Endodermal cell (in vitro differentiated cells): ENCODE measurements around the gene EIF3A. TPM values are rescaled to one million over a fixed set of nuclear protein-coding genes. Genes with fewer than 3 reads are reported as not detected.

Source experiments
- DNase-seq: peaks from one replicate; pipeline ENCODE4 v3.0.0-alpha.2; 2017
- H3K27ac ChIP-seq: 2 replicates; pipeline ENCODE4 v1.5.1; 2013; ENCODE audit warnings: mild to moderate bottlenecking, low read depth, low read length, moderate library complexity
- H3K27me3 ChIP-seq: 2 replicates; pipeline ENCODE4 v1.6.1; 2013; ENCODE audit warnings: mild to moderate bottlenecking, low read length, moderate library complexity; ENCODE audit not compliant: insufficient read depth, control insufficient read depth, poor library complexity, severe bottlenecking
- H3K36me3 ChIP-seq: 2 replicates; pipeline ENCODE4 v1.7.0; 2013; ENCODE audit warnings: mild to moderate bottlenecking, low read length, moderate library complexity; ENCODE audit not compliant: control insufficient read depth, insufficient read depth
- H3K4me1 ChIP-seq: one replicate; pipeline ENCODE4 v1.7.0; 2013; ENCODE audit warnings: low read length; ENCODE audit not compliant: control insufficient read depth, insufficient read depth
- H3K4me3 ChIP-seq: 2 replicates; pipeline ENCODE4 v1.5.1; 2013; ENCODE audit warnings: mild to moderate bottlenecking, low read length, moderate library complexity
- H3K9ac ChIP-seq: 2 replicates; pipeline ENCODE4 v1.6.1; 2013; ENCODE audit warnings: mild to moderate bottlenecking, low read length, moderate library complexity; ENCODE audit not compliant: poor library complexity, severe bottlenecking; ENCODE audit errors: extremely low read depth
- H3K9me3 ChIP-seq: 2 replicates; pipeline ENCODE4 v1.6.1; 2013; ENCODE audit warnings: mild to moderate bottlenecking, low read length, moderate library complexity; ENCODE audit not compliant: control insufficient read depth
- H3K27ac Mint-ChIP-seq: 2 replicates; pipeline ENCODE4 v1.8.0; 2020; ENCODE audit warnings: mixed read lengths
- H3K27me3 Mint-ChIP-seq: 2 replicates; pipeline ENCODE4 v1.8.0; 2021; ENCODE audit warnings: mild to moderate bottlenecking, mixed read lengths; ENCODE audit not compliant: insufficient read depth
- H3K36me3 Mint-ChIP-seq: 2 replicates; pipeline ENCODE4 v1.8.0; 2020; ENCODE audit warnings: low read depth, mixed read lengths
- H3K4me1 Mint-ChIP-seq: 2 replicates; pipeline ENCODE4 v1.8.0; 2020; ENCODE audit warnings: mixed read lengths
- H3K4me3 Mint-ChIP-seq: 2 replicates; pipeline ENCODE4 v1.8.0; 2020; ENCODE audit warnings: mild to moderate bottlenecking, moderate library complexity, mixed read lengths
- H3K9me3 Mint-ChIP-seq: 2 replicates; pipeline ENCODE4 v1.8.0; 2020; ENCODE audit warnings: mild to moderate bottlenecking, mixed read lengths
- WGBS, 2 experiments: methylation state at CpG; one replicate each; pipeline versions ENCODE4 v1.1.5 to v1.1.7; 2013; ENCODE audit warnings: missing lambda C conversion rate in 2 of 2, mixed read lengths in 1 of 2; ENCODE audit not compliant: insufficient coverage in 1 of 2, insufficient read length in 1 of 2; 5-methylcytosine and 5-hydroxymethylcytosine counted together
- total RNA-seq, 2 donors: library from RNA; stranded (reverse); fragmentation: NEBNext Ultra II Directional in 1 of 2; extraction: Animal tissue kit (Norgen Biotek cat#: 25700) in 1 of 2; gene quantifications; 2 replicates in 1 of 2; 3 replicates in 1 of 2; pipeline ENCODE4 v1.2.1, GENCODE V29; 2021
- TF ChIP-seq, protein P1 (sequence below): fragments of 200-600 bp; sonication (generic); conservative IDR thresholded peaks from 2 replicates; pipeline ENCODE4 v1.5.0; 2021; ENCODE audit warnings: antibody characterized with exemption, mild to moderate bottlenecking

The EIF3A gene
- total RNA-seq, 2 donors from 2014 or later, result 134 to 144 TPM

DNA sequence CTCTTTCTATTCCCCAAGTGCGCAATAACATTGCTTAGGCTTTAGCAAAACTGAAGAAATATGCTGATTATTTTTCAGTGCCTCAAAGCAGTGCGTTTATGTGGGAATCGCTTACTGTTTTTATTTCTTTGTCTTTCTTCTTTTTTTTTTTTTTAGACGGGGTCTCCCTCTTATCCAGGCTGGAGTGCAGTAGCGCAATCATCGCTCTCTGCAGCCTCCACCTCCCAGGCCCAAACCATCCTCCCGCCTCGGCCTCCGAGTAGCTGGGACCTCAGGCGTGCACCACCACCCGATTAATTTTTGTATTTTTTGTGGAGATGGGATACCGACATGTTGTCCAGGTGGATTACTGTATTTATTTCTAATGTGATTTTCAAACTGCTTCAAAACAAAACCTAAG lies 24.5 kb upstream of the EIF3A start:
- no peaks in the 10 kb centered on the region for H3K9me3 Mint-ChIP-seq
- H3K36me3 Mint-ChIP-seq, result peaks cover 27% of the 10 kb centered on the region
- Histone ChIP-seq H3K27ac (no peak overlapping the region), H3K27me3 (no peaks in the 10 kb centered on the region), H3K4me3 (peak overlapping the region; percentile 96), H3K9ac (peak overlapping the region; percentile 67), H3K9me3 (no peaks in the 10 kb centered on the region), H3K36me3 (peaks cover 30% of the 10 kb centered on the region), H3K4me1 (no peaks in the 10 kb centered on the region)
- H3K4me1 Mint-ChIP-seq, result peaks cover 2% of the 10 kb centered on the region
- peaks cover 2% of the 10 kb centered on the region for H3K27me3 Mint-ChIP-seq
- H3K27ac Mint-ChIP-seq, result no peak overlapping the region
- peak overlapping the region; percentile 71 for H3K4me3 Mint-ChIP-seq
- 95 to 97% methylated on average over 3 to 12 of the region's 12 CpGs for WGBS, 2 experiments
- DNase-seq, result no peak
- TF ChIP-seq, protein P1, sequence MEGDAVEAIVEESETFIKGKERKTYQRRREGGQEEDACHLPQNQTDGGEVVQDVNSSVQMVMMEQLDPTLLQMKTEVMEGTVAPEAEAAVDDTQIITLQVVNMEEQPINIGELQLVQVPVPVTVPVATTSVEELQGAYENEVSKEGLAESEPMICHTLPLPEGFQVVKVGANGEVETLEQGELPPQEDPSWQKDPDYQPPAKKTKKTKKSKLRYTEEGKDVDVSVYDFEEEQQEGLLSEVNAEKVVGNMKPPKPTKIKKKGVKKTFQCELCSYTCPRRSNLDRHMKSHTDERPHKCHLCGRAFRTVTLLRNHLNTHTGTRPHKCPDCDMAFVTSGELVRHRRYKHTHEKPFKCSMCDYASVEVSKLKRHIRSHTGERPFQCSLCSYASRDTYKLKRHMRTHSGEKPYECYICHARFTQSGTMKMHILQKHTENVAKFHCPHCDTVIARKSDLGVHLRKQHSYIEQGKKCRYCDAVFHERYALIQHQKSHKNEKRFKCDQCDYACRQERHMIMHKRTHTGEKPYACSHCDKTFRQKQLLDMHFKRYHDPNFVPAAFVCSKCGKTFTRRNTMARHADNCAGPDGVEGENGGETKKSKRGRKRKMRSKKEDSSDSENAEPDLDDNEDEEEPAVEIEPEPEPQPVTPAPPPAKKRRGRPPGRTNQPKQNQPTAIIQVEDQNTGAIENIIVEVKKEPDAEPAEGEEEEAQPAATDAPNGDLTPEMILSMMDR, result no peak

DNA sequence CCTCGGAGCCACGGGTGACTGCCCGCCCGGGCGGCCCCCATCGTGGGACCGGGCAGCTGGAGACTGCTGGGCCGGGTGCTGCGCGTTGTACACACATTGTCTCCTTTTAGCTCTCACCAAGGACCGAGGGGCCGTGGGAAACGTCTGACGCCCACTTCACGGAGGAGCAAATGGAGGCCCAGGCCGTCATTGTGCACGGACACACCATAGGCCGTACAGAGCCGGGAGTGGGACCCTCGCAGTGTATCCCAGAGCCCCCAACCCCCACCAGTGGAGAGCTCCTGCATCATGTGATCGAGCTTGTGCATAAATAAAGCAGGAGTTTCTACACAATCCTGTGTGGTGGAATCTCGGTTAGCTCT lies 24.0 kb upstream of the EIF3A start:
- H3K27ac ChIP-seq, result no peak overlapping the region
- TF ChIP-seq, protein P1, result no peak
- peak overlapping the region; percentile 71 for H3K4me3 Mint-ChIP-seq
- peaks cover 2% of the 10 kb centered on the region for H3K27me3 Mint-ChIP-seq
- peak; percentile 68 for DNase-seq
- H3K27me3 ChIP-seq, result no peaks in the 10 kb centered on the region
- WGBS, 2 experiments, result 2 to 5% methylated on average over 11 to 22 of the region's 22 CpGs
- no peaks in the 10 kb centered on the region for H3K9me3 Mint-ChIP-seq
- peaks cover 22% of the 10 kb centered on the region for H3K36me3 Mint-ChIP-seq
- peak overlapping the region; percentile 96 for H3K4me3 ChIP-seq
- peak overlapping the region; percentile 67 for H3K9ac ChIP-seq
- H3K36me3 ChIP-seq, result peaks cover 24% of the 10 kb centered on the region
- H3K4me1 Mint-ChIP-seq, result peaks cover 2% of the 10 kb centered on the region
- no peaks in the 10 kb centered on the region for H3K4me1 ChIP-seq
- H3K27ac Mint-ChIP-seq, result peak overlapping the region; percentile 72
- H3K9me3 ChIP-seq, result no peaks in the 10 kb centered on the region

DNA sequence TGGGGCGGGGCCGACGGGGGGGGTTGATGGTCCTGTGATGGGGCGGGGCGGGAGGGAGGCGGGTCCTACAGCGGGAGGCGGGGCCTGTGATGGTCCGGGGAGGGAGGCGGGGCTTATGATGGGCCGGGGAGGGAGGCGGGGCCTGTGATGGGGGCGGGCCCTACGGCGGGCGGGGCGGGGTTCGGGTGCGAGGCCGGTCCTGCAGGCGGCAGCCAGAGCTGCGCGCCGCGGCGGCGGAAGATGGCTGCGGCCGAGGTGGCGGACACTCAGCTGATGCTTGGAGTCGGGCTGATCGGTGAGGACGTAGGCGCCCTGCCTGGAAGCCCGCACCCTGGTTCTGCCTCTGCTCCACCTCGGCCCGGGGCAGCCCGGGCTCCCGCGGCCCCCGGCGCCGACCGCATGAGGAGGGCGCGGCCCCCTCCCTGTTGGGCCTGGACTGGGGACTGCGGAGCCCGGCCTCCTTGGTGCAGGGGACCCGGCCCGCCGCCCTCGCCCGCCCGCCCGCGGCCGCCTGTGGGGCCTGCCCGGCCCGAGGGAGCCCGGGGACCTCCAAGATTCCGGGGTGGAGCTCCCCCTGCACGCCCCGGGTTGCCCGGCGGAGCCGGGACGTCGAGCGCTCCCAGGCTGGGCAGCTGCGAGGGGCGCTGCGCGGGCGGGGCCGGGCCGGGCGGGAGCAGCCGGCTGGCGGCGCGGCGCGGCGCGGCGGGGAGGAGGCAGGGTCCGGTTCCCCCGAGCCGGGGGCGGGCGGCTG lies 23.5 kb upstream of the EIF3A start, which contains the start of gene DENND10:
Gene DENND10 (plus strand): TSS at position 211 of the 751 bp plus-strand sequence. CDS start 30 bp downstream, at position 241.
- Mint-ChIP-seq H3K9me3 (no peaks in the 10 kb centered on the region), H3K27me3 (peaks cover 2% of the 10 kb centered on the region), H3K36me3 (peaks cover 19% of the 10 kb centered on the region), H3K4me1 (peaks cover 2% of the 10 kb centered on the region), H3K27ac (peak within 1 kb of the TSS; percentile 72), H3K4me3 (peak within 1 kb of the TSS; percentile 71)
- Histone ChIP-seq H3K36me3 (peaks cover 19% of the 10 kb centered on the region), H3K9ac (peak within 1 kb of the TSS; percentile 67), H3K4me1 (no peaks in the 10 kb centered on the region), H3K27me3 (no peaks in the 10 kb centered on the region), H3K9me3 (no peaks in the 10 kb centered on the region), H3K27ac (no peak within 1 kb of the TSS), H3K4me3 (peak within 1 kb of the TSS; percentile 96)
- TF ChIP-seq, protein P1, result no peak
- peak; percentile 96 for DNase-seq
- WGBS, 2 experiments, result 0 to 3% methylated on average over 8 to 88 of the region's 91 CpGs
